ENCODE data around the gene UBALD1.
A peak's percentile ranks its signal among the peaks of the same experiment; 100 is the strongest.

UBALD1 gene

GRCh38 chr16:4616047-4616811, 1.5 kb upstream of the UBALD1 start:
- DNase-seq (ENCODE audit: low read depth, low spot score) = peak; percentile 99

GRCh38 chr16:4615384-4616046, 827 bp upstream of the UBALD1 start:
- no peak for DNase-seq (ENCODE audit: low read depth, low spot score)

- no peak for DNase-seq (ENCODE audit: low read depth, low spot score)
Measured at GRCh38 chr16:4613636-4614570, 785 bp downstream of the UBALD1 start.

GRCh38 chr16:4612977-4613635, 1.6 kb downstream of the UBALD1 start:
- DNase-seq (ENCODE audit: low read depth, low spot score) = no peak

GRCh38 chr16:4612474-4612931, 2.2 kb downstream of the UBALD1 start:
- no peak for DNase-seq (ENCODE audit: low read depth, low spot score)

GRCh38 chr16:4611337-4612021, 3.2 kb downstream of the UBALD1 start:
- DNase-seq (ENCODE audit: low read depth, low spot score) = no peak

- DNase-seq (ENCODE audit: low read depth, low spot score) = no peak
Measured at GRCh38 chr16:4610011-4611005, 4.4 kb downstream of the UBALD1 start.

- DNase-seq (ENCODE audit: low read depth, low spot score) = no peak
Measured at GRCh38 chr16:4609200-4610010, 5.3 kb downstream of the UBALD1 start.

- DNase-seq (ENCODE audit: low read depth, low spot score) = no peak
Measured at GRCh38 chr16:4608704-4608980, 6.0 kb downstream of the UBALD1 start.

- no peak for DNase-seq (ENCODE audit: low read depth, low spot score)
Measured at GRCh38 chr16:4607841-4608703, 6.6 kb downstream of the UBALD1 start.

- DNase-seq (ENCODE audit: low read depth, low spot score) = no peak
Measured at GRCh38 chr16:4606354-4606753, 8.3 kb downstream of the UBALD1 start.

- DNase-seq (ENCODE audit: low read depth, low spot score) = no peak
Measured at GRCh38 chr16:4604401-4604800, 10.3 kb downstream of the UBALD1 start.

- no peak for DNase-seq (ENCODE audit: low read depth, low spot score)
Measured at GRCh38 chr16:4603624-4604170, 11.0 kb downstream of the UBALD1 start.

- DNase-seq (ENCODE audit: low read depth, low spot score) = no peak
Measured at GRCh38 chr16:4602331-4602730, 12.4 kb downstream of the UBALD1 start.

- DNase-seq (ENCODE audit: low read depth, low spot score) = no peak
Measured at GRCh38 chr16:4601864-4602186, 12.9 kb downstream of the UBALD1 start.

- no peak for DNase-seq (ENCODE audit: low read depth, low spot score)
Measured at GRCh38 chr16:4601036-4601863, 13.4 kb downstream of the UBALD1 start.

GRCh38 chr16:4599545-4599944, 15.1 kb downstream of the UBALD1 start:
- DNase-seq (ENCODE audit: low read depth, low spot score) = no peak

Measured in iPS DF 19.7 (cell line).